Measurements from ENCODE around the gene RASSF8. TPM values are rescaled to one million over a fixed set of nuclear protein-coding genes. Genes with fewer than 3 reads are reported as not detected.
A peak's percentile ranks its signal among the peaks of the same experiment; 100 is the strongest.
"Not testable (repeated sequence)": the region's sequence is repeated elsewhere in the genome, so short reads cannot be mapped to it uniquely, and the experiment has no call there.

RASSF8 gene
- total RNA-seq, 1 donor from 2014 or later = 45.3 TPM

DNA sequence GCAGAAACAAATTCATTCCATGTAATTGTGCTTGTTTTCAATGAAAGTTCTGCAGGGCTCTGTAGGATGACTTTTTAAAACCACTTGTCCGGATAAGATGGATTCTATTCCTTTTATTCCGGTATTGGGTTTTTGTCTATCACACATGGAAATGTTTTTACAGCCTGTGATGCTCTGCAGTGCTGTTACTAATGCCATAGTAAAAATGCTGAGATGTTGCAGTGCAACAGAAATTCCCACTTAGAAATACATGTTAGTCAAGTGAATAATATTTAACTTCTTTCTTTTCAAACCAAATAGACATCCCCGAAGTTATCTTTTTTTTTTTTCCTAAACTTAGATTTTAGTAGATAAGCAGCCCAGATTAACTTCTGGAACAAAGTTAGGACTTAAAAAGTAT, 71.9 kb downstream of the RASSF8 start:
- no peak for DNase-seq

DNA sequence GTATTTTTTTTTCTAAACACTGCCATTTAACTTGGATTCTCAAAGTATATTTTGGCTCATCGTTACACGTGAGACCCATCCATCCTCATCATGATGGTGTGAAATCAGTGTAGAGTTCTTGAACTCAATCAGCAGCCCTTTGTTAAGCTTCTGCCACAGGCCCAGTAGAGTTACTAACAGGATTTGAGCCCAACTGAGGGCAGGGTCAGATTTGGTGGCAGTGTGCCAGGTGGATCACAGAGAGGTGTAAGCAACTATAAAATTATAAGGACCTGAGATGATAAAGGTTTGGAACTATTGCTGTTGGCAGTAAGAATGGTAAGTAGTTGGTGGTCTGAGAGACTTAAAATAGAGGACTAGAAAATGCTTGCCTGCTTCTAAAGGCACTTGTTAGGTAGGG, 72.8 kb downstream of the RASSF8 start:
- DNase-seq = no peak

DNA sequence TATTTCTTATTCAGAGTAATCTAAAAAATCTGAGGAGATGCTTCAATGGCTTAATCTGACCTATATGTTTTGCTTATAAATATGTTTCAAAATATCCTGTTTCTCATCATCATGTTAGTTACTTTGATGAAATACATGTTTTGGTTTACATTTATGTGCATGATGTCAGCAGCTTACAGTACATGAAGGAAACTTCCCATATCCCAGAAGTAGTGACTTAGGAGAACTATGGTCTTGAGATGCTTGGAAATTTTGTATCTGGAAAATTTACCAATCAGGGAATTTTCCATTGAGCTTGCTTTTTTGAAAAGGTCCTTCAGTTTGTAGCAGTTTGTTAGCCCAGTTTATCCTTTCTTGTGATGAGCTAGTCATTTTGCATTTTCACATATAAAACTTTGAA, 73.3 kb downstream of the RASSF8 start:
- no peak for DNase-seq

DNA sequence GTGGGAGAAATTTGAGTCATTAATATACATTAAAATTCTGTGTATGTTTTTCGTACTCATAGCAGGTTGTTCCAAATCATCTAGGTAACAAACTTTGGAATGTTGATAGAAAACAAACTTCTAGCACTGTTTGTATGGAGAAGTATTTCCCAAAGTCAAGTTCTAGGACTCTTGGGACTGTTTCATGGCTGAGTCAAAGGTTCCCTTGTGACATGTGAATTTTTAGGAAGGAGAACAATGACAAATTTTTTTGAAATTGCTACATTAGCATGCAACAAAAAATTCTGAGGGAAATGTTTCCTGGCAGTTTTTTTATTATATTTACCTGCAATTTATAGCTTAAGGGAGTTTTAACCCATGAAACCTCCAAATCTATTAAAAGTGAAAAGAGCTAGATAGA, 73.8 kb downstream of the RASSF8 start:
- DNase-seq = no peak

DNA sequence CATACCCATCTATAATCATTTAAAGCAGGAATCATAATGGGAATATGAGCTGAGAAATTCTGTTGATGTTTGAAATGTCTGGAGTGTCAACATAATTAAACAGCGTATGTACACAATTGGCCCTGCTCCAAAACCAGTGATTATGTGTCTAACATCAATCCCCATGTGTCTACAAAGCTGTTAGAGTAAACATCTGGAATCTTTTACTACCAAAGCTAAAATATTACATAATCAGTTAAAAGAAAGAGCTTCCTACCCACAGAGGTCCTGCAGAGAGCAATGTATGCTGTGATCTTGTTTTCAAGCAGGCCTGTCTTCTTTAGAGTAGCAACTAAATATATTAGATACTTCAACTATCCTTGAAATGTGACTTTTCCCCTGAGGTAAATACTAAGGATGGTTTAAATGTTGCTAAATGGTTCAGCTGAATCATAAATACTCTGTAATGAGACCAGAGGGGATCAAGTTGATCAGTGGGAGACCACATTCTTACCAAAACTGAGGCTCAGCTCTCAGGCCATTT, 74.3 kb downstream of the RASSF8 start:
- peak; percentile 47 for DNase-seq

DNA sequence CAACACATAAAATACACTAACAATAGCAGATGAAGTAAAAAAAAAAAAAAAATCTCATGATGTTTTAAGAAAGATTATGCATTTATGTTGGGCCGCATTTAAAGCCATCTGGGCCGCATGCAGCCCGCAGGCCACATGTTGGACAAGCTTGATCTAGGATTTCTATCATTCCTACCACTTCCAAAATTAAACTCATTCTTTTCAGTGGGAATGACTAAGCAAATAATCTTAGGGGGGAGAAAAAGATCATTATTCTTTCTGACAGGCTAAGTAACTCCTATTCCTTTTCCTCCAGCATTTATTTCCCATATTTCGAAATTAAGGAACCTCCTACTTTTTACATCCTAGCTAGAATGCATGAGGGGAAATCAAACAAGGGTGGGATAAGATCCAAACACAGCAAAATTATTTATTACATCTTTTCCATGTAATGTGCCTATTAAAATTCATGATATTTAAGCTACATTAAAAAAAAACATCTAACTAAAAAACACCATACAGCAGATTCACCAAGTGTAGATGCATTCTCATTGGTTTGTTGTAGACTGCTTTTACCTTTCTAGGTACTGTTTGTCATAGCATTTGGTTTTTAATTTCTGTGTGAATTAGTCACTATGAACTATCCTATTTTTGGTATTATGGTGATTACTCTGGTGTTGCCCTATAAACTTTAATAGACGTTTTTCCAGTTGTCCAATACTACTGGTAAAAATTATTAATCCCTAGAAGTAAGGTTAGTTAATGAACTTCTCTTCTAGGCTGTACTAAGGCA, 76.1 kb downstream of the RASSF8 start:
- DNase-seq = peak; percentile 65

DNA sequence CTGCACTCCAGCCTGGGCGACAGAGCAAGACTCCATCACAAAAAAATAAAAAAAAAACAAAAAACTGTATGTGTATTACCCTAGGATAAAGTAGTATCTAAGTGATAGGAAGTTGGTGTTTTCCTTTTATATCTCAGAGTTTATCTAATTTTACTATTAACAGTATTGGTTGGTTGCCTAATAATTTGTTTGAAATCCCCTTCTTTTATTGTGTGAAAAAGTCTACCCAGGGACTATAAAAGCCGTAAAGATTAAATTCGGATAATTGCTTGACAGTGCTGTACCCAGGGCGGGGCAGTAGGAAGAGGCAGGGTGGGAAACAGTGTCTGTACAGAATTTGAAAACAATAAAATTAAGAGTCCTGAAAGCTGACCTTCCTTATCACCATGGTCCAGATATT, 78.4 kb downstream of the RASSF8 start:
- DNase-seq = no peak

DNA sequence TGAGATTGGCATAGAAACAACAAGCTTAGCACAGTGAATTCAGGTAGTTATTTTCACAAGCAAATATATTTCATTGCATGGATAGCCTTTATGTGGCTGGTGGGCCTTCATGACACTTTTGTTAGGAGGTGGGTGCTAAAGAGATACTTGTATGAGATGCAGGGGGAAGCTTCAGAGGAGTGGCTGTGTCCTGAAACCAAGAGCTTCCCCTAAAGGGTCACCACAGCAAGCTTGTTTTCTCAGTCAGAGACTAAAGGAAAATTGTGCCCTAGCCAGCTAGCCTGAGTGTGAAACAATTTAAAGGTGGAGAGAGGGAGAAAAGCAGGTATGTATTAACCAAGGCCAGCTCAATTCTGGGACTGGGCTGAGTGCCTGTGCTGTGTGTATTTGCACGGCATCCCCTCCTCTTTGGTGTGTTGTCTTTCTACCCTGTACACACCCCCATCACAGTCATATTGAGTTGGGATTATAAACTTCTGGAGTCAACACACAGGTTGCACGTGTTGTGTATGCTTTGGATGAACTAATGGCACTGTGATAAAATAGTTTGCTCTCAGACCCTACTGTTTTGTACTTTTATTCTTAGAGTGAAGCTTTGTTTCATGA, 79.2 kb downstream of the RASSF8 start:
- DNase-seq = no peak

DNA sequence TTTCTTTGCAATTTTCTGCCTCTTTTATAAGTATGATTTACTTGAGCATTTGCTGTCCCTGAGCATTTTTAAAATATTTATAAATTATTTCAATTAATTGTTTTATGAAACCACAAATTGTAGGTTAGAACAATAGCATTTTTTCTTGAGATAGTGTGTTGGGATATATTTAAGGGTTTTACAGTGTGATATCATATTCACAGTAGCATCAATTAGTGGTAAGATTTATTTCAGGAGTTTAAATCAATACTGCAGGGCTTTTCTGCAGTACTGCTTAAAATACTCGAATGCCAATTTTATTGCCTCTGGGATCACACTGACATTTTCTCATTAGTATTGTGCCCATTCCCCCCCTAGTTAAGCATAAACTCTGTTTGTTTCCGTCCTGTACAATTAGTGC, 84.2 kb downstream of the RASSF8 start:
- DNase-seq = no peak

DNA sequence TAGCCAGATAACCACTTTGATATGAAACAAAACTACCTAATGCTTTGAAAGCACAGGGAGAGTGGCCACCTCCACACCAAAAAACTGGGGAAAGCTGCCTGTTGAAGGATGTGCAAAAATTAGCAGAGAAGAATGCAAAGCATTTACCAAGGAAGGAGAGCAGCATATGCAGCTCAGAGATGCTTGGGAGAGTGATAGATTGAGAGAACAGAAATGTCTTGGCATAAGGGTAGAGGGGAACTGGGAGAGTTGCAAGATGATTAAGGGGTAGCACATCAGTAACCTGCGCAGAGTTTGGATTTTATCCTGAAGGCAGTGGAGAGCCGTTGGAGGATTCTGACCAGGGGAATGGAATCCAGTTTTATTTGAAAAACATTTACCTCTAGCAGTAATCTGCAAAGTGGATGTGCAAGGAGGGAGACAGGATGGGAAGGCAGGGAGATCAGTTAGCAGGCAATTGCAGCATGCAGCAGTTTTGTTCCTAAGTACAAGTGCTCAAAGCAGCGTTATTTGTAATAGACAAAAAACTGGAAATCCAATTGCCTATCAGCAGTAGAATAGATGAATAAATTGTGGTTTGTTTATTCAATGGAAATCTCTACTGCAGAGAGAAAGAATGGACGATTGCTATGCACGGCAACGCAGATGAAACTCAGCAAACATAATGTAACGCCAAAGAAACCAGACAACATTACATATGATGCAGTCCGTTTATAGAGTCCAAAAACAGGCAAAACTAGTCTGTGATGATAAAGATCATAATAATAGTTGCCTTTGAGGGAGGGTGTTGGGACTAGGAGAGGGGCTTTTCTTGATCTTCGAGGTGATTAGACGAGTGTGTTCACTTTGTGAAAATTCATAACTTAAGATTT, 84.9 kb downstream of the RASSF8 start:
- DNase-seq = no peak

DNA sequence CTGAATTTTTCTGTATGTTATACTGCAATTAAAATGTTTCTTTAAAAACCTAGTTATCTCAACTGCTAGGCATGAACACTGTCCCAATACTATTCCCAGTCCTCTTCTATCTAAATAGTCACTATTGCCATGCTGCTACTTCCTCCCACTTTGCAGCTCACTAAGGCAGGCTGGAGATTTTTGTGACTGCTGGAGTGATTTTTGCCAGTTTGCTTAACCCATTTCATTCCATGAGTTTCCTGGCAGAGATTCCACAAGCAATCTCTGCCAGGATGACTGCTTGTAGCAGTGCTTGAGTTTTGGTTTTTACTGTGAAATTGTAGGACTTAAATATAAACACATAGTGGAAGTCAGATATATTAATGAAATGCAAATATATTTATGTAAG, 85.5 kb downstream of the RASSF8 start:
- DNase-seq = no peak

DNA sequence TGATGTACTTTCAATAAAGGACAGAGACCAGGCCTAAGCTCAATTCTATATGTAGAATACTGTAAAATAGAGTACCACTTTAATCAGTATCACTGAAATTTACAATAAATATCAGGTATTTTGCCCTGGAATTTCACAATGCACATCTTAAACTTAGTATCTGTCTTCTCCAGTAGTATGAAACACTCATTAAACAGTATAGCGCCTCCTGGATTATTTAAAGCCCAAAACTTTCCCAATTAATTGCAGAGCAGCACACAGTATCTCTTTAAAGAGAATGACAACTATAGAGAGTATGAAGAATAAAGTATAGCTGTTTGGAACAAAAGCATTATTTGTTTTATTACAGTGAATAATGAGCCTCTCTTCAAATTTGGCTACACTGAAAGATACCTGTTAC, 86.1 kb downstream of the RASSF8 start:
- DNase-seq = no peak

DNA sequence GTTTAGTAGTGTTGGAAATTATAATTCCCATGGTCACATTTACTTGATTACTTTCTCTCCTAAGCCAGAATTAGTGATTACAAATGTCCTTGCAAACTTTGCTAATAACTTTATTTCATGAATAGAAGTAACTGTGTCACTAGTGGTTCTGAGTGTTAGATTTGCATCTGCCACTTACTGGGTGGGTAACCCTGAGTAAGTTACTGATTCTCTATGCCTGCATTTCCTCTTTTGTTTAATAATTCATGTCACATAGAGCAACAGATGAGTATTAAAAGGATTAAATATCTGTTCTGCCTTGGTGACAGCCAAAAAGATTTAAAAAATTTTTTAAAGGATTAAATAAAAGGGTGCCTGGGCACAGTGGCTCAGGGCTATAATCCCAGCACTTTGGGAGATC, 87.7 kb downstream of the RASSF8 start:
- no peak for DNase-seq

DNA sequence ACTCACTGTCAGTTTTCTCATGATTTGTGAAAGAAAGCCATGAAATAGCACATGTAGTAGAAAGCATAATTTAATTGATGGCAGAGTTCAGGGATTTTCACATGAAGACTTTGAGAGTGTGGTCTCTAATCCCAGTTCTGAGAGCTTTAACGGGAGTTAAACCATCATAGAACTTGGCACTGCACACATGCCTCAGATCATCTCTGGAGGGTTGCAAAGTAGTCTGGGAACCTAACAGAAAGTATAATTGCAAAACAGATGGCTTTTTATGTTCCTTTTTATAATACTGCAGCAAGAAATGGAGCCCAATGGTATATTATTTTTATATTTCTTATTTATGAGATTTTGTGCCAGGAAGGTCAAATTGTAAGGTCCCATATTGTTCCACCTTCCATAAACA, 88.4 kb downstream of the RASSF8 start:
- peak; percentile 54 for DNase-seq

DNA sequence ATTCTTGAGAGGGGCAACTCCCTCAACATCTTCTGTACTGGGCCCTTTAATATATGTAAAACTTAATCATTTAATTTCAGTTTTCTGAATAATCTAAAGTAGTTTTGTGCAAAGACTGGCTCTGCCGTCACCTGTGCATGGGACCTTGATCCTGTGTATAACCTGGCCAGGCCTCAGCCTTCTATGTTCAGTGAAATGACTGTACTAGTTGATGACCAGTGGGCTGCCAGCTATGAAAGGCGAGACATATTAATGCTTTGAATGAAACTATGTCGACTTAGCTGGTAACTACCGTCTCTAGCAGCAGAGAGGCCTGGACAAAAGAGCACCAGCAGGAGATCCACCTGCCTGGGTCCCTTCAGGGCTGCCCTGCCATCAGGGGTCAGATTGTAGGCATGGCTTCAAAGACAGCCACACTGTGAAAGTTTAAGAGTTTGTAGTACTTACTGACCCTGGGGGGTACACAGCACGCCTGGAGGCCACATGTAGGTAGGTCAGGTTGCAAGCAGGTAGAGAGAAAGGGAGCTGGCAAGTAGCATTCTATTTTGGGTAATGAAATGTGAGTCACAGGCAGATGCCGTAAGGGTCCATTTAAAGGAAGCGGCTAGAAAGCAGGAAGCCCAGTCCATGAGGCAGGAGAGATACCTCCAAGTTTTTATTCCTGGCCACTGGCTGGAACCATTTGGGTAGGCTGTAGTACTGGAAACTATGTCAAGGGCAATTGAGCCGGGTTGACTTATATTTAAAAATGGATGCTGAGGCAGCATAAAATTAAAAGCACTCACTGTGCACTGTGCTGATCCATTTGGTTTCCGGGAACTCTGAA, 89.1 kb downstream of the RASSF8 start:
- DNase-seq = no peak

DNA sequence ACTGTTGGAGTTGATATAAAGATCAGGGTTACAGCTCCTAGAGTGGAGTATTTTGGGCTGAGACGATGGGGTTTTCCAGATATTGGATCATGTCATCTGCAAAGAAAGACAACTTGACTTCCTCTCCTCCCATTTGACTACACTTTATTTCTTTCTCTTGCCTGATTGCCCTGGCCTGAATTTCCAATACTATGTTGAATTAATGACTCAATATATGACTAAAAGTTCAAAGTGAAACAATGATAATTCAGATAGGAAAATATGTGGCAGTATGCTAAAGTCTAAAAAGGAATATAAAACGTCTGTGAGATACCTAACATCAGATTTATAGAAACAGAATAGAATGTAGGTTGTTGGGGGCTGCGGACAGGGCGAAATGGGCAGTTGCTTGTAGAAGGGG, 94.2 kb downstream of the RASSF8 start:
- no peak for DNase-seq

DNA sequence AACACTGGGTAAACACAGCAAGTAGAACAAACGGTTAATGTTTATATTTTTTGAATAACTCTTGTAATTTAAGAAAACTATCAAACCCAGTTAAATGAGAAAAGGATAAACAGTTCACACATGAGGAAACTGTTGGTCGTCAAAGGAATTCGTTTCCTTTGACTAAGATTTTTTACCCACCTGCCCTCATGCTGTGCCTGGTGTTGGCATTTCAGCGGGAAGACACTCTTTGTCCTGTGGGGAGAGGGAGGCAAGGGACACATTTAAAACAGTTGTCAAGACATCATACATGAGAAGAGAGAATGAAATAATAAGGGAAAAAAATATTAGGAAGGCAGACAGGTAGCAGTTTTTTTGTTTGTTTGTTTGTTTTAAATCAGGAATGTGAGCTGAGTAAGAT, 95.9 kb downstream of the RASSF8 start:
- no peak for DNase-seq

DNA sequence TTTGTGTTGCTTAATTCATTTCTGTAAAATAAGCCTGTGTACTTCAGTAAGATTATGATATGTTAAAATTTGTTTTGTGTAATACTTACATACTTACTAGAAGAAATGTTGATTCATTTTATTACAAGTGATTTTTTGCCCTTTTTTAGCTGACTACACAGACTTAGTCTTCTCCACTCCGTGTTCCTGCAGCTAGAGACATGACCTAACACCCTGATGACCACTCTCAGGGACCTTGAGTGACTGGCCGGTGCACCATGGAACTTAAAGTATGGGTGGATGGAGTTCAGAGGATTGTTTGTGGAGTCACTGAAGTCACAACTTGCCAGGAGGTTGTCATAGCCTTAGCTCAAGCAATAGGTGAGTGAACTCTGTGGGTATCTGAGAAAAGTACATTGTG, 96.6 kb downstream of the RASSF8 start:
- no peak for DNase-seq

DNA sequence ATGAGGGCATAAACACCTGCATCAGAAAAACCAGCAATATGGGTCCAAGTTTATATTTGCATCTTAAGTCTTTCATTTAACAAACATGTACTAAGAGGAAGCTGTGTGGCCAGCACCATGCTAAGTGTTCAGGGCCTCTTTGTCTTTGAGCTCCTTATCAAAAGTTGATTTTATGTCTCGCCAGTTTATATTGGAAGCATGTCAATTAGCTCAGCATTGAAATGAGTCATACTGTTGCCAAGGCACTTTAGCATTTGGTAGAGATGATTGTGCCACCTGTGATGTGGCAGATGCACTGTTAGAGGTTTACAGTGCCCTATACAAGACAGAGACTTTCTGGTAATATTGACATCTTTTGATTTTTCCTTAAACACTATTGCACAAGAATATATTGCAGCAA, 97.9 kb downstream of the RASSF8 start:
- no peak for DNase-seq

DNA sequence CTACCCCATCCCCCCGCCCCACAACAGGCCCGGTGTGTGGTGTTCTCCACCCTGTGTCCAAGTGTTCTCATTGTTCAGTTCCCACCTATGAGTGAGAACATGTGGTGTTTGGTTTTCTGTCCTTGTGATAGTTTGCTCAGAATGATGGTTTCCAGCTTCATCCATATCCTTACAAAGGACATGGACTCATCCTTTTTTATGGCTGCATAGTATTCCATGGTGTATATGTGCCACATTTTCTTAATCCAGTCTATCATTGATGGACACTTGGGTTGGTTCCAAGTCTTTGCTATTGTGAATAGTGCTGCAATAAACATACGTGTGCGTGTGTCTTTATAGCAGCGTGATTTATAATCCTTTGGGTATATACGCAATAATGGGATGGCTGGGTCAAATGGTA, 98.8 kb downstream of the RASSF8 start:
- not testable (repeated sequence) for DNase-seq

DNA sequence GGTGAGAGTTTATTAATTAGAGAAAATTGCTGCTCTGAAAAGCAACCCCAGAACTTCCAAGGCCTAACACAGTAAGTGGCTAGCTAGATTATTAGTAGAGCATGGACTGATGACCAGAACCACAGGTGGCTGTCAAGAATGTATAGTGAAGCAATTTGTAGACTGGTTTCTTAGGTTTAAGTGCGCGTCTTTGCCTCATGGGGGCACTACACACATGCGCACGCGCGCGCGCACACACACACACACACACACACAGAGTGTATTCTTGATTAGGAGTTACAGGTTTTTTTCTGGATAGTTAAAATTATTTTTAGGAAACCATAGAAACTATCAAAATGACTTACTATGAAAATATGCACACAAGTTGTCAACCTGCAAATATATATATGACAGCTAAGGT, 99.8 kb downstream of the RASSF8 start:
- no peak for DNase-seq

DNA sequence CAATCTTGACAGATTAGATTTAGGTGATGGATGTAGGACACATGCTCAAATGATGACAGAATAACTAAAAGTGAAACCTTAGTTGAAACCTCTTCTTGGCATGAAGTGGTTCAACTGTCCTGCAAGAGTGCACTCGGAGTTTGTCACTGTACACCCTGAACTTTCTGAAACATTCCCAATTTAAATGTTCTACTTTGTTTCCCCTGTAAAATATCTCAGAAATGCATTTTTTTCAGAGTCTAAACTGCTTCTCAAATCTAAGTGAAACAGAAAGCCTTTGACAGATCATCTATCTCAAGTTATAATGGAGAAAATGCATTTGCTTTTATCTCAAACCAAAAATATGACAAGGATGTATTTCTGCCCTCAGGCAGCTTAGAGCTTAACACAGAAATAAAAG, 100.3 kb downstream of the RASSF8 start:
- no peak for DNase-seq
